ENCODE measurements around the gene GDF10. TPM values are rescaled to one million over a fixed set of nuclear protein-coding genes. Genes with fewer than 3 reads are reported as not detected.

The GDF10 gene
- total RNA-seq, 1 experiment from 2014 or later, result 0.24 TPM

GRCh38 chr10:47330366-47330765 is 30.4 kb downstream of the GDF10 start:
- H3K27ac Mint-ChIP-seq, result 0 out of 2 replicates have a peak overlapping the region, but pooled peaks have one; percentile 57
- POLR2A ChIA-PET, result no interaction called here
- DNase-seq (ENCODE audit: low spot score) (no peak), ATAC-seq (no peak)
- no peaks in the 10 kb centered on the region for H3K27me3 Mint-ChIP-seq (ENCODE audit: low read depth)
- CTCF ChIA-PET, result interaction anchor here (1.9 kb wide), 1 partner anchor 10 kb away, joined by 9 read pairs; no protein-coding TSS in a partner anchor
- H3K36me3 Mint-ChIP-seq, result no peaks in the 10 kb centered on the region
- peaks cover 17% of the 10 kb centered on the region for H3K9me3 Mint-ChIP-seq
- TF ChIP-seq ATF3 (CRISPR knock-in tag; conservative IDR thresholded peaks at IDR 0.05) (no peak), EMX1 (CRISPR knock-in tag; IDR thresholded peaks at IDR 0.05) (no peak), E2F4 (CRISPR knock-in tag; IDR thresholded peaks at IDR 0.05; ENCODE audit: borderline replicate concordance, low read depth) (no peak), CDX4 (CRISPR knock-in tag; IDR thresholded peaks at IDR 0.05; ENCODE audit: borderline replicate concordance) (no peak), ZNF219 (CRISPR knock-in tag; IDR thresholded peaks at IDR 0.05; ENCODE audit: borderline replicate concordance) (no peak), RELA (CRISPR knock-in tag; IDR thresholded peaks at IDR 0.05; ENCODE audit: borderline replicate concordance) (no peak), ETV6 (CRISPR knock-in tag; IDR thresholded peaks at IDR 0.05) (no peak), IRF2 (CRISPR knock-in tag; IDR thresholded peaks at IDR 0.05; ENCODE audit: borderline replicate concordance, low read depth) (no peak)
- TF ChIP-seq, protein P1, sequence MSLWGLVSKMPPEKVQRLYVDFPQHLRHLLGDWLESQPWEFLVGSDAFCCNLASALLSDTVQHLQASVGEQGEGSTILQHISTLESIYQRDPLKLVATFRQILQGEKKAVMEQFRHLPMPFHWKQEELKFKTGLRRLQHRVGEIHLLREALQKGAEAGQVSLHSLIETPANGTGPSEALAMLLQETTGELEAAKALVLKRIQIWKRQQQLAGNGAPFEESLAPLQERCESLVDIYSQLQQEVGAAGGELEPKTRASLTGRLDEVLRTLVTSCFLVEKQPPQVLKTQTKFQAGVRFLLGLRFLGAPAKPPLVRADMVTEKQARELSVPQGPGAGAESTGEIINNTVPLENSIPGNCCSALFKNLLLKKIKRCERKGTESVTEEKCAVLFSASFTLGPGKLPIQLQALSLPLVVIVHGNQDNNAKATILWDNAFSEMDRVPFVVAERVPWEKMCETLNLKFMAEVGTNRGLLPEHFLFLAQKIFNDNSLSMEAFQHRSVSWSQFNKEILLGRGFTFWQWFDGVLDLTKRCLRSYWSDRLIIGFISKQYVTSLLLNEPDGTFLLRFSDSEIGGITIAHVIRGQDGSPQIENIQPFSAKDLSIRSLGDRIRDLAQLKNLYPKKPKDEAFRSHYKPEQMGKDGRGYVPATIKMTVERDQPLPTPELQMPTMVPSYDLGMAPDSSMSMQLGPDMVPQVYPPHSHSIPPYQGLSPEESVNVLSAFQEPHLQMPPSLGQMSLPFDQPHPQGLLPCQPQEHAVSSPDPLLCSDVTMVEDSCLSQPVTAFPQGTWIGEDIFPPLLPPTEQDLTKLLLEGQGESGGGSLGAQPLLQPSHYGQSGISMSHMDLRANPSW (CRISPR knock-in tag; conservative IDR thresholded peaks at IDR 0.05; ENCODE audit: low read depth), result no peak
- TF ChIP-seq, protein P2, sequence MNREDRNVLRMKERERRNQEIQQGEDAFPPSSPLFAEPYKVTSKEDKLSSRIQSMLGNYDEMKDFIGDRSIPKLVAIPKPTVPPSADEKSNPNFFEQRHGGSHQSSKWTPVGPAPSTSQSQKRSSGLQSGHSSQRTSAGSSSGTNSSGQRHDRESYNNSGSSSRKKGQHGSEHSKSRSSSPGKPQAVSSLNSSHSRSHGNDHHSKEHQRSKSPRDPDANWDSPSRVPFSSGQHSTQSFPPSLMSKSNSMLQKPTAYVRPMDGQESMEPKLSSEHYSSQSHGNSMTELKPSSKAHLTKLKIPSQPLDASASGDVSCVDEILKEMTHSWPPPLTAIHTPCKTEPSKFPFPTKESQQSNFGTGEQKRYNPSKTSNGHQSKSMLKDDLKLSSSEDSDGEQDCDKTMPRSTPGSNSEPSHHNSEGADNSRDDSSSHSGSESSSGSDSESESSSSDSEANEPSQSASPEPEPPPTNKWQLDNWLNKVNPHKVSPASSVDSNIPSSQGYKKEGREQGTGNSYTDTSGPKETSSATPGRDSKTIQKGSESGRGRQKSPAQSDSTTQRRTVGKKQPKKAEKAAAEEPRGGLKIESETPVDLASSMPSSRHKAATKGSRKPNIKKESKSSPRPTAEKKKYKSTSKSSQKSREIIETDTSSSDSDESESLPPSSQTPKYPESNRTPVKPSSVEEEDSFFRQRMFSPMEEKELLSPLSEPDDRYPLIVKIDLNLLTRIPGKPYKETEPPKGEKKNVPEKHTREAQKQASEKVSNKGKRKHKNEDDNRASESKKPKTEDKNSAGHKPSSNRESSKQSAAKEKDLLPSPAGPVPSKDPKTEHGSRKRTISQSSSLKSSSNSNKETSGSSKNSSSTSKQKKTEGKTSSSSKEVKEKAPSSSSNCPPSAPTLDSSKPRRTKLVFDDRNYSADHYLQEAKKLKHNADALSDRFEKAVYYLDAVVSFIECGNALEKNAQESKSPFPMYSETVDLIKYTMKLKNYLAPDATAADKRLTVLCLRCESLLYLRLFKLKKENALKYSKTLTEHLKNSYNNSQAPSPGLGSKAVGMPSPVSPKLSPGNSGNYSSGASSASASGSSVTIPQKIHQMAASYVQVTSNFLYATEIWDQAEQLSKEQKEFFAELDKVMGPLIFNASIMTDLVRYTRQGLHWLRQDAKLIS (CRISPR knock-in tag; IDR thresholded peaks at IDR 0.05; ENCODE audit: borderline replicate concordance), result no peak
- TF ChIP-seq, protein P3, sequence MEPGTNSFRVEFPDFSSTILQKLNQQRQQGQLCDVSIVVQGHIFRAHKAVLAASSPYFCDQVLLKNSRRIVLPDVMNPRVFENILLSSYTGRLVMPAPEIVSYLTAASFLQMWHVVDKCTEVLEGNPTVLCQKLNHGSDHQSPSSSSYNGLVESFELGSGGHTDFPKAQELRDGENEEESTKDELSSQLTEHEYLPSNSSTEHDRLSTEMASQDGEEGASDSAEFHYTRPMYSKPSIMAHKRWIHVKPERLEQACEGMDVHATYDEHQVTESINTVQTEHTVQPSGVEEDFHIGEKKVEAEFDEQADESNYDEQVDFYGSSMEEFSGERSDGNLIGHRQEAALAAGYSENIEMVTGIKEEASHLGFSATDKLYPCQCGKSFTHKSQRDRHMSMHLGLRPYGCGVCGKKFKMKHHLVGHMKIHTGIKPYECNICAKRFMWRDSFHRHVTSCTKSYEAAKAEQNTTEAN (CRISPR knock-in tag; IDR thresholded peaks at IDR 0.05), result no peak
- H3K4me1 Mint-ChIP-seq, result no peaks in the 10 kb centered on the region
- H3K4me3 Mint-ChIP-seq, result no peak overlapping the region

DNA sequence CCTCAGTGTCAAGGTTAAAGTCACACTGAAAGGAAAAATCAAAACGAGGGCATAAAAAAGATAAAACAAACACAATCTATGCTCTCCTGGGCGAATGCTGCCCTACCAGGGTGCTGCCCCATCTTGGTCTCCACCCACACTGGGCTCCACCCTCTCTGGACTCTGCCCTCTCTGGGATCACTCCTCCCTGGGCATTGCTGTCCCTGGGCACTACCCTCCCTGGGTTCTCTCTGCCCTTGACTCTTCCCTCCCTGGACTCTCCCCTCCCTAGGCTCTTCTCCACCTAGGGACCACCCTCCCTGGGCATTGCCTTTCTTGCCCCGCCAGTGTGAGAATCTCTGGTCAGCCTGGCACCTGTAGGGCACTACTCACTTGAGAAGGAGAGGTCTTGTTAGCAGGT is 30.8 kb downstream of the GDF10 start:
- ATAC-seq (no peak), DNase-seq (ENCODE audit: low spot score) (no peak)
- no peaks in the 10 kb centered on the region for H3K4me1 Mint-ChIP-seq
- ChIA-PET POLR2A (no interaction called here), CTCF (interaction anchor here (1.9 kb wide), 1 partner anchor 10 kb away, joined by 9 read pairs; no protein-coding TSS in a partner anchor)
- no peak overlapping the region for H3K4me3 Mint-ChIP-seq
- no peak for TF ChIP-seq MXD4 (CRISPR knock-in tag; IDR thresholded peaks at IDR 0.05; ENCODE audit: borderline replicate concordance)
- no peak overlapping the region for H3K27ac Mint-ChIP-seq
- peaks cover 17% of the 10 kb centered on the region for H3K9me3 Mint-ChIP-seq
- H3K36me3 Mint-ChIP-seq, result no peaks in the 10 kb centered on the region
- H3K27me3 Mint-ChIP-seq (ENCODE audit: low read depth), result no peaks in the 10 kb centered on the region

Measured in WTC11 (cell line).